Measurements from ENCODE around the gene PLEKHF1. TPM values are rescaled to one million over a fixed set of nuclear protein-coding genes. Genes with fewer than 3 reads are reported as not detected.
A peak's percentile ranks its signal among the peaks of the same experiment; 100 is the strongest.

PLEKHF1 gene, protein sequence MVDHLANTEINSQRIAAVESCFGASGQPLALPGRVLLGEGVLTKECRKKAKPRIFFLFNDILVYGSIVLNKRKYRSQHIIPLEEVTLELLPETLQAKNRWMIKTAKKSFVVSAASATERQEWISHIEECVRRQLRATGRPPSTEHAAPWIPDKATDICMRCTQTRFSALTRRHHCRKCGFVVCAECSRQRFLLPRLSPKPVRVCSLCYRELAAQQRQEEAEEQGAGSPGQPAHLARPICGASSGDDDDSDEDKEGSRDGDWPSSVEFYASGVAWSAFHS
- 10 to 100 TPM in 8 of 9 donors, 1 to 10 TPM in 1; 7.8 to 46.1 (median 17.5) TPM for total RNA-seq
- polyA plus RNA-seq = 10 to 100 TPM; 38.6 to 42.0 TPM
- long read RNA-seq, donor 1, transcript PLEKHF1-201 (2 exons, 2,084 nt) = major isoform, 31 of 56 reads
- long read RNA-seq, donor 1, transcript PLEKHF1-204 (2 exons, 1,357 nt) = minor isoform, 9 of 56 reads
- long read RNA-seq, donor 1, partial matches to known transcripts = 12 of 56 reads
- long read RNA-seq, donor 1, other reads (novel, unspliced or antisense) = 3 of 56 reads
- long read RNA-seq, donor 2, transcript PLEKHF1-203 (2 exons, 543 nt) = minor isoform, 10 of 591 reads
- long read RNA-seq, donor 2, transcript PLEKHF1-202 (2 exons, 707 nt) = minor isoform, 7 of 591 reads
- long read RNA-seq, donor 2, transcript PLEKHF1-204 (2 exons, 1,357 nt) = minor isoform, 179 of 591 reads
- long read RNA-seq, donor 2, transcript PLEKHF1-201 (2 exons, 2,084 nt) = major isoform, 347 of 591 reads
- long read RNA-seq, donor 2, partial matches to known transcripts = 1 of 591 reads
- long read RNA-seq, donor 2, other reads (novel, unspliced or antisense) = 47 of 591 reads
- long read RNA-seq, donor 3, transcript PLEKHF1-201 (2 exons, 2,084 nt) = major isoform, 31 of 44 reads
- long read RNA-seq, donor 3, partial matches to known transcripts = 7 of 44 reads
- long read RNA-seq, donor 3, other reads (novel, unspliced or antisense) = 1 of 44 reads

DNA sequence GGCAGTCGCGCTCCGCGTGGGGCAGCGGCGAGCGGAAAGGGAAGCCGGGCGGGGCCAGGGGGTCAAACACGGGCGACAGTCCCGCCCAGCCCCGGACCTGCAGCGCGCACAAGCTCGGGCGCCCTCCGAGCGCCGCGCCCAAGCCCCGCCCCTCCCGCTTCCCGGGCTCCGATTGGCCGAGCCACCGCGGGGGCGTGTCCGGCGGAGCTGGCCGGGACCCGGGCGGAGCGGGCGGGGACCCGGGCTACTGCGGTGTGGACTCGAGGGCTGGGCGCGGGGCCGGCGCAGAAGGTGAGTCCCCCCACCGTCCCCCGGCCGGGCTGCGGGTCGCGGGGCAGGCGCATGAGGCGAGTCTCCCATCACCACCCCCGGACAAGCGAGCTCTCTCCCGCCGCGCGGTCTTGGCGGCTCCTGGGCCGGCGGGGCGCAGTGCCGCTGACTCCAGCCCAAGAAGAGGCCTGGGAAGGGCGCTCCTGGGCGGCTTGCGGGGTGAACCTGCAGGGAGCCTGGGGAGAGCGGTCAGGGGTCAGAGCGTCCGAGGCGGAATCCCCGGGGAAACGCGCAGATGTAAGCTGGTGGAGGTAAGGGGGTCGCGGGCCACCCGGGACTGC, at the start of gene PLEKHF1:
Gene PLEKHF1 (plus strand): TSS at position 247 of the 611 bp plus-strand sequence. CDS start 8,379 bp downstream, outside the sequence.
- intact Hi-C loops (cut with DNase I) = loop anchor here in 8 of 10 donors (2.0 to 10.0 kb wide), 6 partner anchors 13 to 61 kb away; partner anchors contain the start of genes C19orf12 (in 5 of the 8) and POP4 (in 2 of the 8)
- peak within 1 kb of the TSS; percentile 80 to 98 (median 93) for H3K27ac ChIP-seq
- no peaks in the 10 kb centered on the region for H3K9me3 ChIP-seq
- peak within 1 kb of the TSS; percentile 55 to 98 (median 92) for H3K4me3 ChIP-seq
- DNase-seq (peak; percentile 93 to 96 (median 94)), ATAC-seq (peak; percentile 48 to 87 (median 84))
- peaks cover 14 to 71% (median 55%) of the 10 kb centered on the region in 12 donors for H3K4me1 ChIP-seq
- no peaks in the 10 kb centered on the region for H3K27me3 ChIP-seq
- no peaks in the 10 kb centered on the region for H3K36me3 ChIP-seq
- TF ChIP-seq POLR2A (IDR thresholded peaks at IDR 0.05) = peak; percentile 74 to 92
- TF ChIP-seq CTCF (IDR thresholded peaks at IDR 0.05) = peak in 2 of 12 donors; percentile 17 to 23
- 0% methylated on average over 7 to 75 of the region's 75 CpGs for WGBS, 4 donors

- Histone ChIP-seq H3K27me3 (no peaks in the 10 kb centered on the region), H3K4me3 (no peak overlapping the region), H3K4me1 (peaks cover 0 to 1% (median 0%) of the 10 kb centered on the region in 12 donors), H3K9me3 (no peaks in the 10 kb centered on the region), H3K27ac (no peak overlapping the region), H3K36me3 (peaks cover 0 to 60% (median 54%) of the 10 kb centered on the region in 9 donors)
- DNase-seq = peak in 1 of 5 donors; percentile 19
- TF ChIP-seq POLR2A (IDR thresholded peaks at IDR 0.05) (no peak), CTCF (IDR thresholded peaks at IDR 0.05) (no peak)
- no peak for ATAC-seq
- intact Hi-C loops (cut with DNase I) = loop anchor here in 1 of 10 donors (10.0 kb wide), 1 partner anchor 259 kb away; no protein-coding TSS in a partner anchor
- WGBS, 4 donors = 88 to 94% (median 93%) methylated on average over 9 to 10 of the region's 10 CpGs
Observed at GRCh38 chr19:29615891-29616425, 49.3 kb upstream of the PLEKHF1 start.

DNA sequence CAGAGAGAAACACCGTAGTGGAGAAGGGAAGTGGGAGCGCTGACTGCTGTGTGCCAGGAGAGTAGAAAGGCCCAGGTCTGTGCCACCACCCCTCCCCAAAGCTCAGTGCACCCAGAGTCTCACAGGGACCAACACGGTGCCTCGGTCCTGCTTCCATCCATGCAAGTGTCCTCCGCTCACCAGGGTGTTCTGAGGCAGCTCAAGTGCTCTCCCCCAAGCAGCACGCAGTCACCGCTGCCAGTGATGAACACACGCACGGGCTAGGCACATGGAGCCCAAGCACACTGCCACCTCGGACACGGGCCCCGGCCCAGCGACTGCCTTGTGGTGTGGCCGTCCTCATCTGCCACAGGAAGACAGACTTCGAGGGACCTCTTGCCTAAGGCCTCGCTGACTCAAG, 48.7 kb upstream of the PLEKHF1 start:
- no peak for TF ChIP-seq CTCF (IDR thresholded peaks at IDR 0.05)
- TF ChIP-seq POLR2A (IDR thresholded peaks at IDR 0.05) = no peak
- no peak overlapping the region for H3K27ac ChIP-seq
- no peaks in the 10 kb centered on the region for H3K9me3 ChIP-seq
- no peaks in the 10 kb centered on the region for H3K4me1 ChIP-seq
- 87 to 93% (median 88%) methylated on average over 10 to 16 of the region's 16 CpGs for WGBS, 4 donors
- ATAC-seq = no peak
- no peak for DNase-seq
- H3K27me3 ChIP-seq = no peaks in the 10 kb centered on the region
- peaks cover 0 to 54% (median 49%) of the 10 kb centered on the region in 9 donors for H3K36me3 ChIP-seq
- no peak overlapping the region for H3K4me3 ChIP-seq
- intact Hi-C loops (cut with DNase I) = loop anchor here in 1 of 10 donors (10.0 kb wide), 1 partner anchor 258 kb away; no protein-coding TSS in a partner anchor
